ENCODE measurements around the gene CACNG7.

GRCh38 chr19:53904909-53905308, 4.2 kb upstream of the CACNG7 start:
- TF ChIP-seq CTCF (IDR thresholded peaks at IDR 0.05 in 2 of 3, conservative IDR thresholded peaks at IDR 0.05 in 1 of 3; ENCODE audit: borderline replicate concordance in 1 of 3, insufficient read depth in 1 of 3, low read depth in 2 of 3, low read length in 2 of 3), result no peak
- TF ChIP-seq REST (IDR thresholded peaks at IDR 0.05; ENCODE audit: low read depth), result no peak
- TF ChIP-seq POLR2A (IDR thresholded peaks at IDR 0.05; ENCODE audit: borderline replicate concordance, extremely low read depth, insufficient read depth, insufficient read length), result no peak
- no peak for TF ChIP-seq MAX (IDR thresholded peaks at IDR 0.05)
- TF ChIP-seq YY1 (IDR thresholded peaks at IDR 0.05; ENCODE audit: extremely low read depth, insufficient replicate concordance, low read depth, low read length), result no peak
- TF ChIP-seq ZBTB33 (IDR thresholded peaks at IDR 0.05; ENCODE audit: extremely low read depth, insufficient replicate concordance, low read length), result no peak
- TF ChIP-seq ZNF274 (IDR thresholded peaks at IDR 0.05; ENCODE audit: low read depth, low read length), result no peak
- no peak for TF ChIP-seq ATF3 (IDR thresholded peaks at IDR 0.05)
- no peak for TF ChIP-seq CEBPB (IDR thresholded peaks at IDR 0.05; ENCODE audit: low read depth)
- TF ChIP-seq EZH2 (IDR thresholded peaks at IDR 0.05), result no peak
- no peak for TF ChIP-seq RAD21 (IDR thresholded peaks at IDR 0.05; ENCODE audit: low read depth)
- TF ChIP-seq CBX3 (IDR thresholded peaks at IDR 0.05; ENCODE audit: low read depth), result no peak

Data from HCT116 (cell line).